ENCODE results near the gene SEC11A.

- TF ChIP-seq CTCF (IDR thresholded peaks at IDR 0.05) = no peak
- TF ChIP-seq POLR2AphosphoS5 (IDR thresholded peaks at IDR 0.05) = no peak
- TF ChIP-seq POLR2A (IDR thresholded peaks at IDR 0.05) = no peak
- no peak for TF ChIP-seq EP300 (IDR thresholded peaks at IDR 0.05; ENCODE audit: low read depth)
Measured at GRCh38 chr15:84685304-84685703, 30.6 kb downstream of the SEC11A start.
